ENCODE measurements around the gene FH. TPM values are rescaled to one million over a fixed set of nuclear protein-coding genes. Genes with fewer than 3 reads are reported as not detected.

FH gene
- polyA plus RNA-seq, 2 of the 4 experiments (the other 2 are of a cell fraction): 98.7 to 99.8 TPM

- 67% methylated on average over 7 of the region's 7 CpGs for WGBS (ENCODE audit: missing lambda C conversion rate)
- no peak for DNase-seq (ENCODE audit: low read depth in 1 of 2, low spot score in 1 of 2)
- H3K27ac ChIP-seq: no peak overlapping the region
- FAIRE-seq: no peak
- no peak overlapping the region for H3K4me3 ChIP-seq
- TF ChIP-seq REST (IDR thresholded peaks at IDR 0.05): no peak
- H3K4me2 ChIP-seq: no peak overlapping the region
- ATAC-seq: no peak
- ChIA-PET POLR2A (no interaction called here), CTCF (no interaction called here)
- H3K4me1 ChIP-seq: no peaks in the 10 kb centered on the region
- no peaks in the 10 kb centered on the region for H3K9me3 ChIP-seq
Observed at GRCh38 chr1:241542199-241542907, 22.8 kb upstream of the FH start.

GRCh38 chr1:241536969-241537368 is 17.4 kb upstream of the FH start:
- Histone ChIP-seq H3K4me1 (0 out of 3 replicates have a peak, but pooled peaks cover 4% of the 10 kb centered on the region), H3K27ac (no peak overlapping the region), H3K4me2 (no peak overlapping the region), H3K9me3 (no peaks in the 10 kb centered on the region), H3K4me3 (no peak overlapping the region)
- ATAC-seq (no peak), DNase-seq (ENCODE audit: low read depth in 1 of 2, low spot score in 1 of 2) (no peak), FAIRE-seq (no peak)
- POLR2A ChIA-PET: no interaction called here
- TF ChIP-seq HMGXB4 (CRISPR knock-in tag; IDR thresholded peaks at IDR 0.05; ENCODE audit: borderline replicate concordance) (no peak), MAFK (IDR thresholded peaks at IDR 0.05; ENCODE audit: partially characterized antibody) (no peak), MAX (IDR thresholded peaks at IDR 0.05) (no peak), HOXB13 (CRISPR knock-in tag; IDR thresholded peaks at IDR 0.05; ENCODE audit: low read depth) (no peak), CEBPB (IDR thresholded peaks at IDR 0.05) (no peak), RNF2 (IDR thresholded peaks at IDR 0.05; ENCODE audit: borderline replicate concordance, low read depth) (no peak), KDM1A (IDR thresholded peaks at IDR 0.05; ENCODE audit: low read depth) (no peak), RARB (CRISPR knock-in tag; IDR thresholded peaks at IDR 0.05) (no peak), JUN (IDR thresholded peaks at IDR 0.05) (no peak), ZC3H11A (IDR thresholded peaks at IDR 0.05) (no peak), RAD21 (conservative IDR thresholded peaks at IDR 0.05 in 1 of 2, IDR thresholded peaks at IDR 0.05 in 1 of 2) (no peak), NPAS2 (CRISPR knock-in tag; IDR thresholded peaks at IDR 0.05; ENCODE audit: borderline replicate concordance) (no peak)
- TF ChIP-seq, protein P1, sequence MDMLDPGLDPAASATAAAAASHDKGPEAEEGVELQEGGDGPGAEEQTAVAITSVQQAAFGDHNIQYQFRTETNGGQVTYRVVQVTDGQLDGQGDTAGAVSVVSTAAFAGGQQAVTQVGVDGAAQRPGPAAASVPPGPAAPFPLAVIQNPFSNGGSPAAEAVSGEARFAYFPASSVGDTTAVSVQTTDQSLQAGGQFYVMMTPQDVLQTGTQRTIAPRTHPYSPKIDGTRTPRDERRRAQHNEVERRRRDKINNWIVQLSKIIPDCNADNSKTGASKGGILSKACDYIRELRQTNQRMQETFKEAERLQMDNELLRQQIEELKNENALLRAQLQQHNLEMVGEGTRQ (IDR thresholded peaks at IDR 0.05): no peak
- TF ChIP-seq, protein P2, sequence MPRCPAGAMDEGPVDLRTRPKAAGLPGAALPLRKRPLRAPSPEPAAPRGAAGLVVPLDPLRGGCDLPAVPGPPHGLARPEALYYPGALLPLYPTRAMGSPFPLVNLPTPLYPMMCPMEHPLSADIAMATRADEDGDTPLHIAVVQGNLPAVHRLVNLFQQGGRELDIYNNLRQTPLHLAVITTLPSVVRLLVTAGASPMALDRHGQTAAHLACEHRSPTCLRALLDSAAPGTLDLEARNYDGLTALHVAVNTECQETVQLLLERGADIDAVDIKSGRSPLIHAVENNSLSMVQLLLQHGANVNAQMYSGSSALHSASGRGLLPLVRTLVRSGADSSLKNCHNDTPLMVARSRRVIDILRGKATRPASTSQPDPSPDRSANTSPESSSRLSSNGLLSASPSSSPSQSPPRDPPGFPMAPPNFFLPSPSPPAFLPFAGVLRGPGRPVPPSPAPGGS (IDR thresholded peaks at IDR 0.05): no peak
- WGBS (ENCODE audit: missing lambda C conversion rate): 46% methylated on average over 2 of the region's 2 CpGs
- CTCF ChIA-PET: interaction anchor here (0.8 to 2.6 kb wide), 5 partner anchors 9 to 297 kb away, joined by 3 to 10 read pairs (median 6); no protein-coding TSS in a partner anchor
